Erythroblast (primary cell): ENCODE results near the gene IL5RA.
A peak's percentile ranks its signal among the peaks of the same experiment; 100 is the strongest.

Experiments
- DNase-seq, 2 experiments: peaks; one replicate each; lab custom pipeline; 2025; lab: John Stamatoyannopoulos, UW
- GATA1 ChIP-seq: IDR thresholded peaks from 2 replicates; pipeline ENCODE4 v1.6.1; 2011; ENCODE audit warnings: low read depth, mild to moderate bottlenecking, control low read depth, low read length, moderate library complexity
- POLR2A ChIP-seq: IDR thresholded peaks from 2 replicates; pipeline ENCODE4 v1.6.1; 2011; ENCODE audit warnings: mild to moderate bottlenecking, low read length

The IL5RA gene, protein sequence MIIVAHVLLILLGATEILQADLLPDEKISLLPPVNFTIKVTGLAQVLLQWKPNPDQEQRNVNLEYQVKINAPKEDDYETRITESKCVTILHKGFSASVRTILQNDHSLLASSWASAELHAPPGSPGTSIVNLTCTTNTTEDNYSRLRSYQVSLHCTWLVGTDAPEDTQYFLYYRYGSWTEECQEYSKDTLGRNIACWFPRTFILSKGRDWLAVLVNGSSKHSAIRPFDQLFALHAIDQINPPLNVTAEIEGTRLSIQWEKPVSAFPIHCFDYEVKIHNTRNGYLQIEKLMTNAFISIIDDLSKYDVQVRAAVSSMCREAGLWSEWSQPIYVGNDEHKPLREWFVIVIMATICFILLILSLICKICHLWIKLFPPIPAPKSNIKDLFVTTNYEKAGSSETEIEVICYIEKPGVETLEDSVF

DNA sequence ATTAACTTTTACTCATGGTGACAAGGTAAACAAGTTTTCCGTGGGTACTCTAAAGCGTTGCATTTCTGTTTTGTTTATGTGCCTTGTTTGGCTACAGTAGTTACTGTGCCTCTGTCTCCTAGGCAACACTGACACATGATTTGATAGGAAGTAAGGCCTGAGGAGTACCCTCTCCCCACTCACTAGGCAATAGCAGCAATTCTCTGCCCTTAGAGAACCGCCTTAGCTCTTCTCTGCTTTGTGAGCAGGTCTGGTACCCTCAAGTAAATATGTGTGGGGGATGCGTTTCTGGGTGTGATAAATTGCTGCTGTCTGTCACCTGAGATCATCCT lies at the start of gene IL5RA:
Gene IL5RA, minus strand, starts transcription at position 76 of the 332 bp plus-strand sequence. CDS start 5,390 bp downstream, outside the sequence.
- no peak for TF ChIP-seq POLR2A
- no peak for TF ChIP-seq GATA1

DNA sequence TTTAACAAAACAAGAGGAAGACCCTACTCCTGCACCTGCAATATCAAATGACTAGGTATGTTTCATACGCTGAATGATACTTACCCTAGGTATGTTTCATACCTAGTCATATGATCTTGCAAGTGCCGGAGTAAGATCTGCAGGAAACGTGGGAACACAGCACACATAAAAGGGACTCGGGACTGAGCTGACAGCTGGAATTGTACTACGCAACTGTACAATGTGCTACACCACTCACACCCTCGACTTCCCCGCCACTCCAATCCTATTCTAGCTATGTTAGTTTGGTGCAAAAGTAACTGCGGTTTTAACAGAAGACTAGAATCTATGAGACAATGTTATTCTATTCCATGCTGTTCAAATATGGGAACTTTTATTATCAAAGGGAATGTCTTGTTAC lies 47.3 kb upstream of the IL5RA start:
- DNase-seq, result no peak
- TF ChIP-seq GATA1 (no peak), POLR2A (no peak)

More for the DNA sequence above, at the start of gene IL5RA:
- DNase-seq, result peak; percentile 49 to 70

DNA sequence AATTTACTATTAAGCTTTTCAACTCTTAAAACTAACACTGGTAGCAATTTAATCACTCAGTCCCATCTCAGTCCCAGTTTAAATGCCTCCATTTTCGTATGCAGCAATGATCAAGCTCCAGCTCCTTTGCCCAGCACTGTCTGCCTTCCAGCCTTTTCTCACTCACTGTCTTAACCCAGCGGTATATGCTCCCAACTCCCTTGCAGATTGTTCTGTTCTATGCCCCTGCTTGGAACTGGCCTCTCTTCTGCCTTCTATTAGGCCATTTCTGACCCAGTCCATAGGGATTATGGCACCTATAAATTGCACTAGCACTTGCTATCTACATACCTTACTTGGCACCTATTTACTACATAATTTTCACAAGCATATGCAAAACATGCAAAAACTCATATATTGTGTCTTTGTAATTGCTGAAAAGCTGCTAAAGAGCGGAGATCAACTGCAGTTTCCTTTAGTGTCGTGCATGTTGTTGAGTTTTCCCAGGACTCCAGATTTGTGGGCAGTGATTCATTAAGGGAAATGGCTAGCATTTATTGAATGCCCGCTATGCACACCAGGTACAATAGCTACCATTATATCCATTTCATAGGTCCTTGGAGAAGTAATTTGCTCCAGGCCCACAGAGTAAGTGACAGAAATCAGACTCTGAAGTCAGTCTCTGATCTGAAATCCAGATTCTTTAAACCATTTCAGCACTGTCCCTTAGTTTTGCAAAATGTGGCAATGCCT lies 44.9 kb upstream of the IL5RA start:
- TF ChIP-seq GATA1, result no peak
- TF ChIP-seq POLR2A, result no peak
- DNase-seq, result no peak

DNA sequence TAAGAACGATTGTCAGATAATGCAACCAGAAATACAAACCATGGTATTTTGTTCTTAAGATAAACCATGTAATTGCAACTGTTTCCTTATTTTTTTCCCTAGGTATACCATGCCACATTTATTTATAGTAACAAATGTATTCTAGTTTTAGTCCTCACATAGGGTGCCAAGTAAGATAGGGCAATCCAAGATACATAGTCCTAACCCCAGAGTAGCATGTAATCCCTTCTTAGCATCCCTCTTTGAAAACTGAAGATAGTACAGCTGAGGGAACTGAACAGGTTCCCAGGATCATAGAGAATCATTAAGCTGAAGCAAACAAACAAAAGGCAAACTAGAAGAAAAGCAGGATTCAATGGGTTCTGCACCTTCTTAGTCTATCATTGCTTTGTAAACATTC lies 41.3 kb upstream of the IL5RA start:
- DNase-seq, result no peak
- TF ChIP-seq GATA1 (no peak), POLR2A (no peak)

DNA sequence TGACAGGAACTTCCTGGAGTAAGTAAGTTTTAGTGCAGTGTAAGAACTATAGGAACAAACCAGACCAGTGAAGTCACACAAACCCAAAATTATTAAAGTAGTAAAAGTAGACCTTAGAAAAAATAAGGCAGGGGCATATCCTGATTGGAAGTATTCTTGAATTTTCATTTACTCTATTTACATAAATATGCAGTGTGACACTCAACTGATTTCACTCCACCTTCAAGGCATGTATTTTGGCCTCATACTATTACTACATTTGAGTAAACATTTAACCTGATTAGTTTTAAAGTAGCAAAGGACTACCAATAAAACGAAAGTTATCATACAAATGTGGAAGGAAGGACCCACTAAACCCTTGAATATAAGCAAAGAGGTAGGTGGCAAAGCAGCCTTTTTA lies 39.4 kb upstream of the IL5RA start:
- TF ChIP-seq POLR2A (no peak), GATA1 (no peak)
- no peak for DNase-seq

DNA sequence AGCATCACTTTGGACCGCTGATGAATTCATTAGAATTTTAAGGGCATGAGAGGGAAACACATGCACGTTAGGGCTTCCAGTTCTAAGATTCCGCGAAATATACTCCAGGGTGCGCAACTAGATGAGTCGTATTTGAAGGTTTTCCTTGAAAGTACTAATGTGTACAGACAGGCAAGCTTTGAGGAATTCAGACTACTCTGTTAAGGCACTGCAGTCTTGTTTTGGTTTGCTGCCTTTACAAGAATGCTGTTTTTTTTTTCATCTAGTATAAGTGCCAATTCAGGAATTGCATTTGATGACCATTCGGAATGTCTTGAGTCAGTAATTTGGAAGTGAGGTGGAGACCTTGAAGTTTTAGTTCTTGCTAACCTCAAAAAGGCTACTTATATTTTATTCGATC lies 35.7 kb upstream of the IL5RA start:
- no peak for DNase-seq
- TF ChIP-seq GATA1, result no peak
- no peak for TF ChIP-seq POLR2A

DNA sequence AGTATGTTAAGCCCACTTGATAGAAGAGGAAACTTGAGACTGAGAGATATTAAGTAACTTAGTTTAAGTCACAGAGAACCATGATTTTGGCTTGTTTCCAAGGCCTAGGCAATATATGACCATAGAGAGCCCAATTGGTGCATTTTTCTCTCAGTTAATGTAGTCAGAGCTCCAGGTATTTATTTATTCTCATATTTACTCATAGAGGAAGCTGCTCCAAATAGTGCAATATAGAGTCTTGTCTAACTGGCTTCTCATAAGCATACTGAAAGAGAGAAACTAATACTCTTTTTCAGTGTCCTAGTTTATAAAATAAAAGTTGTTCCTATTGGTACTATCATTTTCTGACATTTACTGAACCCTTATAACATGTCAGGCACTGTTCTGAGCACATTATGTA lies 31.8 kb upstream of the IL5RA start:
- DNase-seq, result peak in 1 of 2 experiments; percentile 4
- TF ChIP-seq GATA1 (no peak), POLR2A (no peak)

DNA sequence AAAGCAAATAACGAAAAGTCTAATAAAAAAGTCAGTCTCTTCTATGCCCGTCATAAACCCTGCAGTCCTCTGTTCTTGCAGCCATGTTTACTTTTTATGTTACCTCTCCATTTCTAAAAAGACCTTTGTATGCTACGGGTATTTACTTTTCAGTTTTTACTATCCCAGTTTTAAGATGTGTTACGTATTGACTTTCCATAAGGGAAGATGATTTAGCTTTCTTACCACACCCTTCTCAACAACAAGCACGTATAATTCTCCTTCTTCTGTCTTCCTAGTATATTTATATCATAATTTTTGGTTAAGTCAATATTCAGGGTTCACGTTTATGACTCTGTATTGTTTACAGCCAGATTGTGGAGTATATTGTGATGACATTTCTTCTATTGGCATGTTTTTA lies 27.4 kb upstream of the IL5RA start:
- DNase-seq, result no peak
- TF ChIP-seq POLR2A (no peak), GATA1 (no peak)

DNA sequence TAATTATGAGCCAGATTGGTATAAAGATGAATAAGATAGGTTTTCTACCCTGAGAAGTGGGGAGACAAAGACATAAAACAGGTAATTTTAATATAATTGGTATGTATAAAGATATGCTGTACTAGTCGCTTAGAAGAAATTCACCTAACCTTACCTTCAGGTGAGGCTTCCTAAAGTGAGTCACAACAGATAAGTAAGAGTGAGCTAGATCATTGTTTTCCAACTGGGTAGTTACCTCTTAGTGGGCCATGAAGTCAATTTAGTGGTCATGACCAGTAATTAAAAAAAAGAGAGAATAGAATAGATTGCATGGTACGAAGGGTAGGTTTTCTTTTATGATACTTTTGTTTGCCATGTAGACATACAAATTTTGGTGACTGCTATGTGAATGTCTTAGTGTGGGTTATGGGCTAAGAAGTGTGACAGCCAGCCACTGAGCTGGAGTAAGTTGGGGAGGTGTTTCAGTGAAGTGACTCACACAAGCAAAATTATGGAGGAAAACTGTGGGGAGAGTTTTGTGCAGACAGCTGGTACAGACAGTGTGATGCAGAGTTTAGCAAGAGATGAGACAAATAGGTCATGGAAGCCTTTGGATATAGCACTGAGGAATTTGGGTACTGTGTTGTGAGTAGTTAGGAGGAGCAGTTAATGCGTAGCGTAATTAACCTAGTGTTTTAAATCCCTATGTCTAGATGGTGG lies 24.7 kb upstream of the IL5RA start:
- TF ChIP-seq GATA1 (no peak), POLR2A (no peak)
- DNase-seq, result no peak

DNA sequence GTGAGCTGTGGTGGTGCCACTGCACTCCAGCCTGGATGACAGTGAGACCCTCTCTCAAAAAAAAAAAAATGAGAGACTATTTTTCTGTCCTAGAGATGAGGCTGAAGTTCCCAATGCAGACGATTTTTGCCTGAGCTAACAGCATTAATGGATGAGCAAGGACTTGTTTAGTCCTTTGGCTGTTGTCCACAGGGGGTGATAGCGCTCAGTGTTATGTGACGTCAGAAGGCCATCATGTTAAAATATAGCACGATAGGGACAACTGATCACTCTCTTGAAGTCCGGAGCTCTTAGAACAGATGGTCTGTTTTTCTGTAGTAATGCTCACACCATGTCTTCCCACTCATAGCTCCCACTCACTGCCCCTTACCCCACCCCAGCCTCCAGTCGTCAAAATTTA lies 23.3 kb upstream of the IL5RA start:
- peak; percentile 8 to 9 for DNase-seq
- TF ChIP-seq POLR2A (no peak), GATA1 (no peak)

DNA sequence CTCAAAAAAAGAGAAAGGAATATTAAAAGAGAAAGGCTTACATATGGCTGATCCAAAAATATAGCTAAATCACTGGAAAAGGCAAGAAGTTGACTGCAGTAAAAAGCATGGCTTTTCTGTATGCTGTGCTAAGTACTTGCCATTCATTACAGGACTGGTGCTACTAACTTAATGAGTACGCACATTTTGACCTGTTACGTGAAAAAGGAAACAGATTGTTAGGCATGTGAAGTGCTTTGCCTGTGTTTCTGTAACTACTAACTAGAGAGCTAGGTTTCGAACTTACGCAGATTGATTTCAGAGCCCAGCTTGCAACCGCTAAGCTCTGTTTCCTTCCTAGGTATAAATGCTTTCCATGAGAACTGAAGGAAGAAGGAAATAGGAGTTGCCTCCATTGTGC lies 19.4 kb upstream of the IL5RA start:
- TF ChIP-seq POLR2A (no peak), GATA1 (no peak)
- no peak for DNase-seq

DNA sequence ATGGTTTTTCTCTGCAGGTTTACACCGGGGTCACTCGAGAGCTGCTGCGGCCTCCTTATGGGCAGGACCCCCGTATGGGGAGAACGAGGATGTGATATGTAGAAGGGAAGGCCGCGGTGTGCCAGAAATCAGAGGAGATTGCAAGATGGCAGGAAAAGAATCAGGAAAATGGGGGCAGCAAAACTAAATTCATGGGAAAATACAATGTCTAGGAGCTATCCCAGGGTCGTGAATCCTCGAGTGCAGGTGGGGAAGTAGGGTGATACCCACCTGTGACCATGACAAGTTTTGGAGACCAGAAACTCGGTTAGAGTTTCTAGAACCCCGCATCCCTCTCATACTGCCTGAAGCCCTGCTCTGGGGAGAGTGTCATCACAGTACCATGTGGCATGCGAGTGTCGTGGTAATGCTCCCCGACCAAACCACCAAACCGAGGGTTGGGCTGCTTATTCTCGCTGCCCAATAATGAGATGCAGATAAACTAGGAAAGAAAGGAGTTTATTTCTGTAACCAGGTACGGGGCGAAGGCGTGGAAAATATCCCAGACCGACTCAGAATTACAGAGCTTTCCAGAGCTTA lies 17.3 kb upstream of the IL5RA start:
- TF ChIP-seq GATA1 (no peak), POLR2A (no peak)
- peak; percentile 43 to 48 for DNase-seq

DNA sequence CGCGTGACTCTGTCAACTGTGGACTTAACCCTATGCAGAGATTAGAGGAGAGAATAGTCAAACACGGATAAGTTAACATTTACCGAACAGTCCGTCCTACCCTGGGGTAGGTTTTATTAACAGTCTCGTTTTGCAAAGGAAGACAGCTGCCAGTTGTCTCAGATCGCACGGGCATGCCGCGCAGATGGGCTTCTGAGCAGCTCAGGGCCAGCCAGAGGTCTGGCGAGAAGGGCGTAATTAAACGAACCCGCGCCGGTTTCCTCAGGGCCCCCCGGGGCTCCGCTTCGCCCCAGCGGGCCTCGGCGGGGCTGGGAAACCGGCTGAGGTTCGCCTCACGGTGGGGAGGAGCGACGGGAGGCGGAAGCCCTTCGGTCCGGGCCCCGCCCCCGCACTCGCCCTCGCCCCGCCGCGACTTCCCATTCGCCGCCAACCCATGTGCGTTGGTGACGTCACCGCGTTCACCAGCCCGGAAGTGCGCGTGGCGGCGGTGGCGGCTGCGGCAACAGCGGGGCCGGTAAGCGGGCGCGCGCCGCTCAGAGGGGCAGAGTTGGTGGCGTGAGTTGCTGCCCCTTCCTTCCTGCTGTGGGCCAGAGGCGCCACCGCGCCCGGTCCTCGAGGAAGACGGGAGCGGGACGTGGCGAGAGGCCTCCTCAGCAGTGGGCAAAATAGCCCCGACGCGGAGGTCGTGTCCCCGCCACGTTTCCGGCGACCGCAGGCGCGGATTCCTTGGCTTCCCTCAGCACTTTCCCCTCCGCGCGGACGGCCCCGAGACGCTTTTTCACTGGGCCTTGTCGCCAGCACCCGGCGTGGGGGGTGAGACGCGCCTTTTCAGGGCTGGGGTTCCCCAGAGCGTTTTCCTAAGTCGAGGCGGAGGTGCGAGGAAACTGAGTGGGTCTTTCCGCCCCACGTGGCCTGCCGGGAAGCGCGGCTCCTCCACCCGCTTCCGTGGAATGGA lies 16.6 kb upstream of the IL5RA start, which contains the start of gene TRNT1:
Gene TRNT1, plus strand, starts transcription at position 464 of the 955 bp plus-strand sequence. CDS start 2,101 bp downstream, outside the sequence.
- peak; percentile 96 to 98 for DNase-seq
- TF ChIP-seq POLR2A, result peak; percentile 94
- TF ChIP-seq GATA1, result no peak
